ENCODE measurements around the gene SPOCK1.

The SPOCK1 gene

DNA sequence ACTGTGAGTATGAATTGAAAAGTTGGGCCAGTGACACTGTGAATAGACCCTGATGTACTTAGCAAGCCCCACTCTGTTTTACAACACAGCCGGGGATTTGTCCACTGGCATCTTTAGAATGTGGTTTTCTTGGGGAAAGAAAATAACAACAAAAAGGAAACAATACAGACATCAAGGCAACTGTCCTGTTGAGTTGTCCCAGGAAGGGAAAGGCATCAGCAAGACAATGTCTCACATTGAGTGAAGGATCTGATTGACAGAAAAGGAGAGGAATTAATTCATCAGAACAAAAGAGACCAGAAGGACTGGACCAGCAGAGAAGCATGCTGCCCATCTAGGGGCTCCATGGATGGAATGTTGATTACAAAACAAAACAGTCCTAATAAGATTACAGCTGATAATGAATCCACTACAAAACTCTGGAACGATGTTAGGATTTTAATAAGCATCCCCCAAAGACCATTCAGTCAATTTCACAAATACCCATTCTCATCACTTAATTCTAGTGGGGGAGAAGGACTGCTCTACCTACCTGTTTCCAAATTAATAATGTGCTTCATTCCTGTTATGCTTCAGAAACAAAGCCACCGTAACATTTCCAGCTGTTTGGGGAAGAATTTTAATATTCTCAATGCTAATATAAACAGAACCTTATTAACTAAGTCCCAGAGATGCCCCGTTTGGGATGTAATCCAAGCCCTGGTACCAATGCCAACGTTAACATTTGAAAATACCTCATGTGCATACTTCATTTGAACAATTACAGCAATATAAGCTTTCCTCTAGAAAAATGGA lies 298.0 kb downstream of the SPOCK1 start:
- no peak for DNase-seq (ENCODE audit: low read depth in 2 of 2)

DNA sequence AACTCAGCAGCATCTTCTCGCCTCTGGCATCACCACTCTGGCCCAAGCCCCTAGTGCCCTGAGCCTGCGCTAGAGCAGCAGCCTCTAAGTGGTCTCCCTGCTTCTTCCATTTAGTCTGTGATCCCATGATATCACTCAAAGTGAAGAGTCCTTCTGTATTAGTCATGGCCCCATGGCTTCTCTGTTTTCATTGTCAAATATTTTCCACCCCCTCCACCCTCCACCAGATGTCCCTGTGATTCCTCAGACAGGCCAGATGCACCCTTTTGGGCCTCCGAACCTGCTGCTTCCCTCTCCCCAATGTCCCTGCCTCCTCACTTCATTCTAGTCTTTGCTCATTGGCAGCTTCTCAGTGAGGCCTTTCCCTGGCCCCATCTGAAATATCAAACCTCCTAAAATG lies 299.2 kb downstream of the SPOCK1 start:
- DNase-seq (ENCODE audit: low read depth in 2 of 2), result no peak

DNA sequence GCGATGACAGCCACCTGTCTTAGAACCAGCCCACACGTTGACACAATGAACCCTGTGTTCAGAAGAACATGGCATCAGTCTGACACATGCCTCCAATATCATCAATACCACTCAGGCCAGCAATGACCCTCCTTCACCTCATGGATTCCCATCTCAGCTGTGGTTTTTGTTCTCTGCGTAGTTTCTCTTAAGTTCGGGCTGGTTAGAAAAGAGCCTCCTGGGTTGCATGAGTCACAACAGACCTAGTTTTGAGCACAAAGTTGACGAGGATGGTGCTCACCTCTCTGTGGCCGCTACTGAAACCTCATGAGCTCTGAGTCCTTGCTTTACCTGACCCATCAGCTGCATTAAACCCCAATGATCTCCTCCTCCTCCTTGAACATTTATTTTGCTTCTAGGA lies 299.9 kb downstream of the SPOCK1 start:
- no peak for DNase-seq (ENCODE audit: low read depth in 2 of 2)

DNA sequence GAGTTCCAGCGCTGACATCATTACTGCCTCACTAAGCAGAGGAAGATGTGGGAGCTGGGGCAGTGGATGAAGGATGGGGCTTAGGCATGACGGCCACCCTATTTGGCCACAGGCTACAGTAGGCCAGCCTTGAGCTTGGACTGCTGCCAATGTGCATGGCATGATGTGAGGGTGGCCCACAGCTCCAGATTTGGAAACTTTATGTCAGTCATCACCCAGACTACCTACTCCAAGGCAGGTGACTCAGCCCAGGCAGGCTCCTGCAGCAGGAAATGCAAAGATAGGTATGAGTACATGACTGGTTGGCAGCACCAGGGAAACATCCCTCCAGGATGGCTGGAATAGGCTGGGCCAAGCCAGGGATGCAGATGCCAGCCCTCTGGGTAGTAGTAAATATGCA lies 303.6 kb downstream of the SPOCK1 start:
- no peak for DNase-seq (ENCODE audit: low read depth in 2 of 2)

DNA sequence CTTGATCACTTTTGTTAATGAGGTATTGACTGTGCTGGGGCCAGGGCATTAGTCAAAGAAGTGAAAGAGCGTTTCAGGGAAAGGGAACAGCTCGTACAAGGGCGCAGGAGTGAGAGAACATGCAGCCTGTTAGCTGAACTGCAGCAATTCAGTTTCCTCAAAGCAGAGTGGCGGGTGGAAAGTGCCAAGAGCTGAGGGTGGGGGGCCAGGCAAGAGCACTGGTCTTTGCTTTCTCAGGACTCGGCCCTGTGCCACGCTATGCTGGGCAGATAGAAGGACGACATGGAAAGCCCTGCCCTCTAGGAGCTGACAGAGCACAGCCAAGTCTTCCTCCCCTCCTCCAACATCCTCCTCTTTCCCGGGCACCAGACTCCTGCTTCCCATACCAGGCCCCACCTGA lies 304.8 kb downstream of the SPOCK1 start:
- no peak for DNase-seq (ENCODE audit: low read depth in 2 of 2)

DNA sequence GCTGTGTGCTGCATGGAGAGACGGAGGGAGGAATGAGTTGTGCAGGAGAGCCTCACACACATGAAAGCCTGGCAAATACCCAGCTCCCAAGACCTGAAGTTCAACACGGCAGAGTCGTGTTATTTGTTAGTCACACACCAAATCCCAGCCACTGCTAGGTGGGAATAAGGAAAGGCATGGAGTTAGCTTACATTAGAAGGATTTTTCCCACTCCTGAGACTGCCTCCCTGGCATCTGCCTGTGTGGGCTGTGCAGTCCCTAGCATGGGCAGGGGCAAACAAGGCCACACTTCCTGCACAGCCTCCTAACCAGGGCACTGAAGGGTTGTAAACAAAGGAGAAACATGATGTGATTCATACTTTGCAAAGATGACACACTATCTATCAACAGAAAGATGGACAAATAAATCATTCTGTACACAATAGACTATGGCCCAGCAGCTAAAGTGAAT lies 306.8 kb downstream of the SPOCK1 start:
- no peak for DNase-seq (ENCODE audit: low read depth in 2 of 2)

DNA sequence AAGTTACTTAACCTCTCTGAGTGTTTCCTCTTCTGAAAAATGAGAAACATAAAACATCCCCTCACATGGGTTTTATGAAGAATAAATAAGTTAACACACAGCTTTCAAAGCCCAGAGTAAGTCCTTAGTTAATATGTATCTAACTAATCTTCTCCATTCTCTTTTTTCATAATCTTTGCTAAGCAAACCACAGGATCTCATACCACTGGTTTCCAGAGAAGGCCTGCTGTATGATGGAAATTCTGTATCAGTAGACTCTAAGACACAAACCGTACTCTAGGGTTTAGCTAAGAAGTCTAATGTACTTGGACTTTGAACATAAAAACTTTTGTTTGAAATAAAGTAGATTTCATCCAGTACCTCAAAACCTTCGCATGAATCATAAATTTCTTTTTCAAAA lies 307.9 kb downstream of the SPOCK1 start:
- DNase-seq (ENCODE audit: low read depth in 2 of 2), result no peak

DNA sequence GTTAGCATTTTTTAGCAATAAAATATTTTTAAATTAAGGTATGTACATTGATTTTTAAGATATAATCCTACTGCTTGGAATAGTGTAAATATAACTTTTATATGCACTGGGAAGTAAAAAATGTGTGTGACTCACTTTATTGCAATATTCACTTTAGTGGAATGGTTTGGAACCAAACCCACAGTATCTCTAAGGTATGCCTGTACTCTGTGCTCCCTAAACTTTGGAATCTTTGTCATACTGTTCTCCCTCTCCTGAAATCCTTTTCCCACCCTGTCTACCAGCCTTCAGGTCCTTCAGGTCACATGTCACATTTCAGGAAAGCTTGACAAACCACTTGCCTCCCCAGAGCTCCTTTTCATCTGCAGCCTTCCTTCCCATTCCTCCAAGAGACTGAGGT lies 308.7 kb downstream of the SPOCK1 start:
- no peak for DNase-seq (ENCODE audit: low read depth in 2 of 2)

DNA sequence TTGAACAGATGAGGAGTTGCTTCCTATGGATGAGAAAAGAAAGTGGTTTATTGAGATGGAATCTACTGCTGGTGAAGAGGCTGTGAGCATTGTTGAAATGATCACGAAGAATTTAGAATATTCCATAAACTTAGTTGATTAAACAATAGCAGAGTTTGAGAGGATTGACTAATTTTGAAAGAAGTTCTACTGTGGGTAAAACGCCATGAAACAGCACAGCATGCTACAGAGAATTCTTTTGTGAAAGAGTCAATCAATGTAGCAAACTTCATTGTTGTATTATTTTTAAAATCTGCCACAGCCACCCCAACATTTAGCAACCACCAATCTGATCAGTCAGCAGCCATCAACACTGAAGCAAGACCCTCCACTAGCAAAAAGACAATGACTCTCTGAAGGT lies 309.1 kb downstream of the SPOCK1 start:
- DNase-seq (ENCODE audit: low read depth in 2 of 2), result no peak

DNA sequence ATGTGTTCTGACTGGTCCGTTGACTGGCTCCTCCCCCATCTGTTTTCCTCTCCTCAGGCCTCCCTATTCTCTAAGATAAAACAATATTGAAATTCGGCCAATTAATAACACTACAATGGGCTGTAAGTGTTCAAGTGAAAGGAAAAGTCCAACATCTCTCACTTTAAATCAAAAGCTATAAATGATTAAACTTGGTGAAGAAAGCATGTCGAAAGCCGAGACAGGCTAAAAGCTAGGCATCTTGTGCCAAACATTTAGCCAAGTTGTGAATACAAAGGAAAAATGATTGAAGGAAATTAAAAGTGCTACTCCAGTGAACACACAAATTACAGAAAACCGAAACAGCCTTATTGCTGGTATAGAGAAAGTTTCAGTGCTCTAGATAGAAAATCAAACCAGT lies 310.6 kb downstream of the SPOCK1 start:
- no peak for DNase-seq (ENCODE audit: low read depth in 2 of 2)

DNA sequence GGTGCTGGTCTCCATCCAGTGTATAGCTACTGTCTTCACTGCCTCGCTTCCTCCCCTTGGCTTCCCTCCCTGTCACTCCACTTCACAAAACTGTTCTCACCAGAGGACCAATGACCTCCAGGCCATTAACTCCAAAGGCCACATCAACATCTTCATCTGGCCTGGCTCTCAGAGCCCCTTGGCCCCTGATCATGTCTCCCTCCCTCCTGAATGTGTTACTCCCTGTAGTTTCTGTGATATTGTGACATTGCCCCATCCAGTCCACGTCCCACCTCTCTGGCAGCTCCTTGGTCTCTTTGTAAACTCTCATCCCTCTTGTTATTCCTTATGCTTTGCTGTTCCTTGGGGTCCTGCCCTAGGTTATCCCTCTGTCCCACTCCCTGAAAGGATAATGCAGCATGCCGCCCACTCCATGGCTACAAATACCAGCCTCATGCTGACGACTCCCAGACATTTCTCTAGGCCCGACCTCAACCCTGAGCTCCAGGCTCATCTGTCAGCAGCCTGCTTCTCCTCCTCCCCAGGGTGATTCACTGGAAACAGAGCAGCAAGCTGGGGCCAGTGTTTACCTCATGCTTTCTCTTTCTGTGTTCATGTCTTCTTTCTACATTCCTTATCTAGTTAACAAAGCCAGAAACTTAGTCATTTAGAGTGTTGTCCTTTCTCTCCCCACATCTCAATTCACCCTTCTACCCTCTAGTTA lies 312.2 kb downstream of the SPOCK1 start:
- no peak for DNase-seq (ENCODE audit: low read depth in 2 of 2)

DNA sequence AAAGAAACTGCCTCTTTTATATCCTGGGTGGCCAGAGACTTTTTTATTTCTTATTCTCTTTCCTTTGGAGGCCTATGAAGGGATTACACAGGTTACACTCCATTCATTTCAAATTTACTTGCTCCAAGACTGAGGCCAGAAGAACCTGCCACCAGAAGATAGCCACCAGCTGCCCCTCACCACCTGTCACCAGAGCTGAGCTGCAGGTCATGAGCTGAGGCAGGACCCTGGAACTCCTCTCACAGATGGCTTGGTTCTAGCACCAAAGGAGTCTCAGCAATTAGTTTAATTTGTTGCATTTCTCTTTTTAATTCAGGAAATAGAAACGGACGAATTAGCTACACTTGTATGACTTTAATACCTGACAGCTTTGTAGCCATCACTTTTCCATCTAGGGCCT lies 313.9 kb downstream of the SPOCK1 start:
- DNase-seq (ENCODE audit: low read depth in 2 of 2), result no peak

DNA sequence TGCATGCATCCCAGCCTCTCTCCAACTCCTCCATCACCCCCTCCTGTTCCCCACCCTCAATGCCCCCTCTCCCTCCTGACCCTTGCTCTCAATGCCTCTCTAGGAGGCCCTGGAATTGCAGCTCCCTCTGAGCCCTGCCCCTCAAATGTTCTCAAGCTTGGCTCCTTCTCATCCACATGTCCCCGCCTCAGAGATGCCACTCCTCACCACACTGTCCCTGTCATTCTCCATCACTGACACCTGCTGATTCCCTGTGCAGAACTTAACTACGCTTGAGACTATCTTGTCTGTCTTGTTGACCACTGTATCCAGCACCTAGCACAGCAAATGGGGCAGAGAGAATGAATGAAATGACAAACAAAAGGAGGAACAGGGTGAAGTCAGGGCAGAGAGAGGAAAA lies 314.4 kb downstream of the SPOCK1 start:
- DNase-seq (ENCODE audit: low read depth in 2 of 2), result no peak

DNA sequence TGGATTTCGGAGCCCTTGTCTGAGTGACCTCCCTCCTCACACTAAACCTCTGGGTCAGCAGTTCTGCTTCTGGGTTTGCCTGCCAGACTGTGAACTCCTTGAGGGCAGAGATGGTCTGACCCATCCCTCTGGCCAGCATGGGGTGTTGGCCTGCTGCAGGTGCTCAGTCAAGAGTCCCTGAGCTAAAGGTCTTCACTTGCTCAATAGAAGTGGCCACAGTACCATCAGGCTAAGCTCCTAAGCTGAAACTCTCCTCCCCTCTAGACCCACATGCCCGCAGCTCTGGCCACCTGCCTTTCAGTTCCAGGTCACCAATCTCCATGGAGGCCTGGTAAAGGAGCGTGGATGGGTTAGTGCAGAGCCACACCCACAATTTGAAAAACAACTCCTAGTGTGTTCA lies 316.6 kb downstream of the SPOCK1 start:
- no peak for DNase-seq (ENCODE audit: low read depth in 2 of 2)

DNA sequence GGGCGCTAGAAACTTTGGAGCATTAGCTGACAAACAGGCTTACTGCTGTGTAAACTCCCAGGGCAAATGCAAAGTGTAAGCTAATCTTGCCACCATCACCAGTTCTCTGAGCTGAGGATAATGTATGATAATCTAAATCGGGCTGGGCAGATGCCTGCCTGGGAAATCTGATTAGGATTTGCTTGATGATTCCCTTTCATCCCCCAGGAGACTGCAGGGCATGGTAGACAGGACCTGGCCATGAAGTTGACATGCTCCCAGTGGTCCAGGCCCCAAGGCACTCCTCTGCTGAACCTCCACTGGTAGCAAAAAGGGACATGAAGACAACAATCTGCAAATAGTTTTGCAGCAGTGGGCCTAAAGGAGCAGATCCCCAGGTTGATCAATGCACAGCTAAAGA lies 317.5 kb downstream of the SPOCK1 start:
- DNase-seq (ENCODE audit: low read depth in 2 of 2), result no peak

DNA sequence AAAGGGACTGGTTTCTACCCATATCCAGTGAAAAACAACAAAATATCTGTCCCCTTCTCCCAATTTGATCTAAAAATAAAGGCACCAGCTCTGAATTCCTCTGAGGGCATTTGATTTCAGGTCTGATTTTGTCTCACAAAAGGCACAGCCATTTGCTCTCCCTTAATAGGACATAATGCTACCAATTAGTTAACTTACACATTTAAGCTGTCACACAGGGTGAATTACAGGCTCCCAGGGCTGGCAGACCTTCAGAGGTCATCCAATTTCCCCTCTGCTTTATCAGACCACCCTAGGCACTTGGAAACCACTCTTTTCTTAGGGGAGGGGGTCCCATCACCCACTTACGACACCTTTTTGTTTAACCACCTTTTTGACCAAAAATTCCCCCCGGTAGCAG lies 319.9 kb downstream of the SPOCK1 start:
- no peak for DNase-seq (ENCODE audit: low read depth in 2 of 2)

DNA sequence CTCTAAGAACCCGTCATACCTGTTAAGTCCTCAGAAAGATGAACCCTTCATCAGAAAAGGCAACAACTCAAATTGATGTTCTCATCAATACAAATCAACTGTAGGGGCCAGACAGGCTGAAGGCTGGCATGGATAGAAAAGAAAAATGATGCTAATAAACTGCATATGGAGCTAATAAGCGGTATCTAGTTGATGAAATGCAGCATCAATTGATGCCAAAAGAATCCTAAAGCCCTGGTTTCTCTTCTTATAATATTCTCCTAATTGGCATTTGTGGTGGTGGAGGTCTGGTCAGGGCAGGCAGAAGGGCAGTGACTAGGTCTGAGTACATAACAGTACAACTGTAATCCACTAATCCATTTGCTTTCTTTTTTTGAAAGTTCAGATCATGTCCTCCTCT lies 322.5 kb downstream of the SPOCK1 start:
- DNase-seq (ENCODE audit: low read depth in 2 of 2), result no peak

DNA sequence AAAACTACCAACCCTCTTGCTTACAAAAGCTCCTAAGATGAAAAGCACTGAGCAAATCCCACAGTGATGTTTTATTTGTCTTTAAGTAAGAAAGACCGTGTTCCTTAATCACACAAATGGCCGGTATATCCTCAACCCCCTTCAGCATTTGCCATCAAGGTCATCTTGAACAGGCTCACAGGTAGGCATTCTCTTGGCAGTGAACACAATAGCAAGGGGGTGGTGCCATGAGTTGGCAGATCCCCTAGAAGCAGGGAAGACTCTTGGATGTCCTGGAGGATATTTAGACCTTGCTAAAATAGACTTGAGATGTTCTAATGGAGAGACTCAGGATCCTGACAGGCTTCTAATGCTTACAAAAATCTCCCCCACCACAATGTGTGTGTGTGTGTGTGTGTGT lies 323.0 kb downstream of the SPOCK1 start:
- no peak for DNase-seq (ENCODE audit: low read depth in 2 of 2)

DNA sequence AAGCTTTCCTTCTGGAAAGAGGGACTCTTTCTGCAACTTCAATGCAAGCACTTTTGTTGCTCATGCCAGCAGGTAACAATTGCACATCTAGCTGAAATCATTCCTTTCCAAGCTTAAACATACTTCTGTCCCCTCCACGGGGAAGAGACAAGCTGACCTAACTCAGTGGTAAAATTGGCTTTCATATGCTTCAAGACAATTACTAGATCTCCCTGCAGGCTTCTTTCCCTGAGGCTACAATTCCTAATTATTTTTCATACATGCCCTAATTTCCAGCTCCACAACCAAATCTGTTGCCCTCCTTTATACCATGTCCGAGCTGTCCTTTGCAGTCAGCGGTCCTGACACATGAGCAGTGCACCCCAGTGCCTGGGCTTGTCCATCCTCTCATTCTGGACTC lies 324.9 kb downstream of the SPOCK1 start:
- no peak for DNase-seq (ENCODE audit: low read depth in 2 of 2)

DNA sequence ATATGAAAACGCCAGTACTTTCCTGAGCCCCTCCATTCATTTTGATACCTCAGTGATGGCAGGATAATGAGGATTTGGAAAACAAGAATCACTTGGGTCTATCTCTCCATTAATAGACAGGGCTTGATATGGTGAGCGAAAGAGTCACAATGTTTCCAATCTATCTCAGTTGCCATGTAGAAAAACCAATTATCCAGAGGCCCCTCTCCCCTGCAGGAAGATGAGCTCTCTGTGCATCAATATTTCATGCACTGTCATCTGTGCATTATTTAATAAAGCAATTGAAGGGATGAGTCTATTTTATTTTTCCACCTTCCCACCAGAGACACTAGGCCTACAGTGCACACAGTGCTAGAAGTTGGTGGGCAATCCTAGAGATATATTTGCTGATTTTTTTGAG lies 326.9 kb downstream of the SPOCK1 start:
- DNase-seq (ENCODE audit: low read depth in 2 of 2), result no peak

DNA sequence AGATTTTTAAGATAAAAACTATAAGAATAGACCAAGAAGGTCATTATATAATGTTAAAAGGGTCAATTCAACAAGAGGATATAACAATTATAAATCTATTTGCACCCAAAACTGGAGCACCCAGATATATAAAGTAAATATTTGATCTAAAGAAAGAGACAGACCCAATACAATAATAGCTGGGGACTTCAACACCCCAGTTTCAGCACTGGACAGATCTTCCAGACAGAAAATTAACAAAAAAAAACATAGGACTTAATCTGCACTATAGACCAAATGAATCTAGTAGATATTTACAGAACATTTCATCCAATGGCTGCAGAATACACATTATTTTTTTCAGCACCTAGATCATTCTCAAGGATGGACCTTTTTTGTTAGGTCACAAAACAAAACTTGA lies 331.9 kb downstream of the SPOCK1 start:
- no peak for DNase-seq (ENCODE audit: low read depth in 2 of 2)

DNA sequence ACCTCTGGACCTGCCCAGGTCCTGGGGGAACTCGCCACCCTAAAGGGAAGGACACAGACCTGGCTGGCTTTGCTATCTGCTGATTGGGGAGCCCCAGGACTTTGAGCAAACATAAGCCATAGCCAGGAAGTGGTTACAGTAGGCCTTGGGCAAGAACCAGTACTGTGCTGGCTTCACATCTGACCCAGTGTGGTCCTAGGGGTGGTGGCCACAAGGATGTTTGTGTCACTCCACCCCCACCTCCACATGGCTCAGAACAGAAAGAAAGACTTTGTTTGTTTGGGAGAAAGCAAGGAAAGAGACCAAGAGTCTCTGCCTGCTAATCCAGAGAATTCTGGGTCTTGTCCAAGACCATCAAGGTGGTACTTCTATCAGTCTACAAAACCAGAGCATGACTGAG lies 334.2 kb downstream of the SPOCK1 start:
- DNase-seq (ENCODE audit: low read depth in 2 of 2), result no peak

DNA sequence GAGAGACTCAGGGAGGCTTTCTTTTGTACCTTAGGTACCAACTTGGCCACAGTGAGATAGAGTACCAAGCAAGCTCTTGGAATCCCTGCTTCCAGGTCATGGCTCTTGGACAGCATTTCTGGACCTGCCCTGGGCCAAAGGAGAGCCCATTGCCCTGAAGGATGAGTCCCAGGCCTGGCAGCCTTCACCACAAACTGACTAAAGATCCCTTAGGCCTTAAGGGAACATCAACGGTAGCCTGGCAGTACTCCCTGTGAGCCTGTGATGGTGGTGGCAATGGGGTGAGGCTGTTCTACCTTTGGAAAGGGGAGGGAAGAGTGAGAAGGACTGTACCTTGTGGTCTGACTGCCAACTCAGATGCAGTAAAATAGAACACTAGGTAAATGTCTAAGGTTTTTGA lies 334.6 kb downstream of the SPOCK1 start:
- DNase-seq (ENCODE audit: low read depth in 2 of 2), result no peak

DNA sequence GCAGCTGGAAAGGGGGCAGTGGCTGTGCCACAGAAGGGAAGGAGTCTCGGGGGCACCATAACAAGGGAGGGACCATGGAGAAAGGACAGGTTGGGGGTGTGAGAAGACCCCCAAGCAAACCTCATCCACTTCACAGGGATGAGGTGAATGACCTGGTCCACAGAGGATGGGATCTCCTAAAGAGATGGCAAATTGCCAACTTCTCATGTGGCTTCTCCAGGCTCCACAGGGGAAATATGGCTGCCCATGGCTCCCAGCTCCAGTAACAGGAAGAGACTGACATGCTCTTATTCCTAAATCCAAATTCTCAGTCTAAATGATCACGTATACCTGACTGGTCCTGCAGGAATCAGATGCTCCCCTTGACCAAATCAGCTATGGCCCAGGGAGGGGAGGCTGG lies 340.4 kb downstream of the SPOCK1 start:
- no peak for DNase-seq (ENCODE audit: low read depth in 2 of 2)
